HG02885 (cell line): ENCODE data around the gene NEDD8.
"Not testable (repeated sequence)": the region's sequence is repeated elsewhere in the genome, so short reads cannot be mapped to it uniquely, and the experiment has no call there.

Experiments used
- ATAC-seq: cut with Tn5 transposase; IDR thresholded peaks from one replicate; pipeline ENCODE4 v1.9.1; 2021; ENCODE audit warnings: mild to moderate bottlenecking; ENCODE audit not compliant: unreplicated experiment, poor library complexity

NEDD8 gene

DNA sequence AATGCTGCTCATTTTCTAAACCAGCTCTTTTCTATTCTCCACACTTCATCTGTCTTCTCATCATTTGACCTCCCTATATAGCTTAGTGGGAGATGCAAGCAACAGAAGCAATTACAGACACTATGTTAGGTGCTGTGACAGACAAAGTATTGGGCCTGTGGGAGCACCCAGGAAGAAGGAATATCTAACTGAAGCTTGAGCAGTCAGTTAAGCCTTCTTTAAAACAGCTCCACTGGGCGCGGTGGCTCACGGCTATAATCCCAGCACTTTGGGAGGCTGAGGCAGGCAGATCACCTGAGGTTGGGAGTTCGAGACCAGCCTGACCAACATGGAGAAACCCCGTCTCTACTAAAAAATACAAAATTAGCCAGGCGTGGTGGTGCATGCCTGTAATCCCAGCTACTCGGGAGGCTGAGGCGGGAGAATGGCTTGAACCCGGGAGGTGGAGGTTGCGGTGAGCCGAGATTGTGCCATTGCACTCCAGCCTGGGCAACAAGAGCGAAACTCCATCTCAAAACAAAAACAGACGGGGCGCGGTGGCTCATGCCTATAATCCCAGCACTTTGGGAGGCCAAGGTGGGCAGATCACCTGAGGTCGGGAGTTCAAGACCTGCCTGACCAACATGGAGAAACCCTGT lies 28.8 kb downstream of the NEDD8 start:
- ATAC-seq = not testable (repeated sequence)

DNA sequence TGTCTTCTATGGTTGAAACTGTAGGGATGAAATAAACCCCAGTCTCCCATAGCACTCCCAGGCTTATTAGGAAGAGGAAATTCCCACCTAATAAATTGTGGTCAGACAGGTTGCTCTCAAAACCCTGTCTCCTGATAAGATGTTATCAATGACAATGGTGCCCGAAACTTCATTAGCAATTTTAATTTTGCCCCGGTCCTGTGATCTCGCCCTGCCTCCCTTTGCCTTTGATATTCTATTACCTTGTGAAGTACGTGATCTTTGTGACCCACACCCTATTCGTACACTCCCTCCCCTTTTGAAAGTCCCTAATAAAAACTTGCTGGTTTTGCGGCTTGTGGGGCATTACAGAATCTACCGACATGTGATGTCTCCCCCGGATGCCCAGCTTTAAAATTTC lies 29.6 kb downstream of the NEDD8 start:
- not testable (repeated sequence) for ATAC-seq

GRCh38 chr14:24198814-24199524 lies 33.2 kb downstream of the NEDD8 start:
- ATAC-seq = no peak

DNA sequence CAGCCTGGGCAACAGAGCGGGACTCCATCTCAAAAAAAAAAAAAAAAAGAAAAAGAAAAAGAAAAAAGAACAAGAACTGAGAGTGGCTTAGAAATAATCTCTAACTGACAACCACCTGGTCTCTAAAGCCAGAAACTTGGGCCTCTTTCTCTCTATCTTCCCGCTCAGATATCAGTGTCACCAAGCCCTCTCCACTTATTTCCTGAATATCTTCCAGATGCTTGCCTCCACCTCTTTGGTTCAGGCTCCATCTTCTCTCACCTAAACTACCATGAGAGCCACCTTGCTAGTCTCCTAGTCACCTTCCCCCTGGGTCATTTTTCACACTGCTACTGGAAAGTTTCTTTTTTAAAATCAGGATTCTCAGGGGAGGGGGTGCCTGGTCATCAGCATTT lies 35.1 kb downstream of the NEDD8 start:
- ATAC-seq = no peak

- ATAC-seq = peak; percentile 19
Measured at GRCh38 chr14:24196071-24197055, 35.8 kb downstream of the NEDD8 start.

GRCh38 chr14:24195186-24196070 lies 36.7 kb downstream of the NEDD8 start, which contains the start of gene TM9SF1:
TM9SF1 (minus strand) TSS chr14:24195441; CDS start chr14:24195019, 422 bp downstream.
- peak; percentile 87 for ATAC-seq

- ATAC-seq = no peak
Measured at GRCh38 chr14:24194873-24195185, 37.3 kb downstream of the NEDD8 start.

GRCh38 chr14:24194186-24194872 lies 37.8 kb downstream of the NEDD8 start:
- no peak for ATAC-seq

DNA sequence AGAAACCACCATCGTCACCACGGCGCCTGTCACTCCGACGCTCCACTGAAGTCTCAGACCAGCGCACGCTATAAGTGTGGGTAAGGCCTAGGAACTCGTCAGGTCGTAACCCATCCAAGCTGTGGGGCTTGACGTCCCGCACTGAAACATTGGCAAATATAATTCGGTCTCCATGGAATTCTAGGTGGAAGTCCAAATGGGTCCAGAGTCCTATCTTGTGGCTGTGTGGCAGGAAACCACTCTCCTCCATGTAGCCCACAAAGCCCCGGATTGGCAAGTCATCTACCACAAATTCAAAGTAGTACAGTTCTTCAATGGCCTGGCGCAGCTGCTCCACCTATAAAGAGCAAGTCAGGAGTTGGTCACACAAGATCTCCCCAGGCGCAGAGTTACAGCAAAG lies 39.2 kb downstream of the NEDD8 start:
- ATAC-seq = no peak

GRCh38 chr14:24190416-24190815 lies 41.8 kb downstream of the NEDD8 start:
- ATAC-seq = no peak

DNA sequence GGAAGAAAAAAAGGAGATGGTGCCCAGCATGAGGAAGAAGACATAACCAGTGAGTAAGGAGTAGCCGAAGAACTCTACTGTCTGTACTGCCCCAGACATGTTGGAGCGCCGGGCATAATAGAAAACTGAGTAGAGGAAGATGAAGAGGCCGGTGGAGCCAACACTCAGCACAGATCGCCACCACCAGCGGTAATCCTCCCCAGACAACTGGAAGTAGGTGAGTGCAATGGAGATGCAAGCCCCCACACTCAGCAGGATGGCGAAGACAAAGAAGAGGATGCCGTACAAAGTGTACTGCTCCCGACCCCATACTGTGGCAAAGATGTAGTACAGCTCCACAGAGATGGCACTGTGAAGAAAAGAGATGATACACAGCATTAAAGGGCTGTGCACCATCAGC lies 42.7 kb downstream of the NEDD8 start:
- no peak for ATAC-seq

DNA sequence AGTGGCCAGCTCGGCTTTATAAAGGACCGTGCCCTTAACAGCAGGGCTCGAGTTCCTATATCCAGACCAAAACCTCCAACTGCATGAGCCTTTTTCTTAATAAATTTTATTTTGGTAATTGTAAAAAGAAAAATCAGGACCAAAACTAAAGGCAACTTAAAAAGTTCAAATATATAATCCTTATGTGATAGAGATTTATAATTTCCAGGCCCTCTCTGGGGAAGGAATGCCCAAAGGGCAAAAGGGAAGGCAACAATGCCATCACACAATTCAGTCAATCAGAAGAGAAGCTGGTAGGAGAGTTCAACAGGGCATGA lies 43.1 kb downstream of the NEDD8 start:
- no peak for ATAC-seq

DNA sequence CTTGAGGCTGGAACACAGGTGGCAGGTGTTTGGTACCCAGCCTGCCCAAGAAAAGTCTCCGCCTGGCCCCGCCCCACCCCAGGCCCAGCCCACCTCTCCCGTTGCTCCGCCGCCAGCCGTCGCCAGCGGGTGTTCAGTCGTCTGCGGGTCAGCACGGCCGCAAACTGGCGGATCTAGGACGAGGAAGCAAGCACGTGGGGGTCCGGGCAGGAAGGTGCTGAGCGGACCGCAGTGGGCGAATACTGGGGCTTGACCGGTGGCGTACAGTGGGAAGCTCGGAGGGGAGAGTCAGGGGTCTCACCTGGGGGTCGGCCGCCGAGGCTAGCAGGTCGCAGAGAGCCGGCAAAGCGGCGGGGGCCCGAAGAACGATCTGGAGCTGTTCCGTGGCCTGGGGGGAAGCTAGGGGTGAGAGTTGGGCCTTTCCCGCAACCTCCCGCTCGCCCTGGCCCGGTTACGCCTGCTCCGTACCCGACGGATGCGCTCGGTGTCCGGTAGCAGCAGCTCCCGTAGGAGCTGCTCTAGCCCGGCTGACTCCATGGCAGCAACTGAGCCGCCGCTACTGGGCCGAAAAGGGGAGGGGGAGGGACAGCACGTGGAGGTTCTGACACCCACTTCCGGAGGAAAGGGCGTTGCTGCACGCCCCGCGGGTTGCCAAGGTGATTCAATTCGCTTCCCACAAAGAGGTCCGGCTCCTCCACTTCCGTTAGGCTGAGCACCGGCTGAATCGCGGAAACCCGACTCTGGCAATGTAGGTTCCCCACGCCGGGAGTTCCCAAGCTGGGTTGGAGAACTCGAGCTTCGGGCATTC lies 43.7 kb downstream of the NEDD8 start, which contains the start of gene IPO4:
TSS of gene IPO4 (minus strand) at position 566 of the 808 bp plus-strand sequence. CDS start at position 537, 29 bp downstream.
- ATAC-seq = peak; percentile 93

DNA sequence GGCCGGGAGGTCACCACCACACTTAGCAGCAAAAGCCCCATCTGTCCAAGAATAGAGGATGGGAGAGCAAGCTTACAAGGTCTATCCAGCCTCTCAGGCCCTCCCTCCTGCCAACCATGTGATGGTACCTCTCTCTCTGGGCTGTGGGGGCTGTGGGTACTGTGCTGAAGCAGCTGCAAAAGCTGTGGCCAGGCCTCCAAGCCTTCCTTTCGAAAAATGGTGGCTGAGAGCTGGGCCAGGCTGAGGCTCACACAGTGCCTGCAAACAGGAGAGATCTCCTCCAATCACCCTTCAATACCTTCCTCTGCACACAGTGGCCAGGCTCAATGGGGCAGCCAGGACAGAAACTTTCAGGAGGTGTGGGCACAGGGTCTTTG lies 44.6 kb downstream of the NEDD8 start:
- no peak for ATAC-seq

GRCh38 chr14:24186831-24187538 lies 45.2 kb downstream of the NEDD8 start:
- ATAC-seq = no peak

- ATAC-seq = no peak
Measured at GRCh38 chr14:24185741-24186140, 46.4 kb downstream of the NEDD8 start.

GRCh38 chr14:24185026-24185425 lies 47.1 kb downstream of the NEDD8 start:
- no peak for ATAC-seq
